ENCODE measurements around the gene RNF225. TPM values are rescaled to one million over a fixed set of nuclear protein-coding genes. Genes with fewer than 3 reads are reported as not detected.
A peak's percentile ranks its signal among the peaks of the same experiment; 100 is the strongest.

RNF225 gene
- total and polyA plus RNA-seq, 2 of the 13 experiments (the other 11 are each of a cell fraction or from before 2014, with no cell fraction given) = not detected

DNA sequence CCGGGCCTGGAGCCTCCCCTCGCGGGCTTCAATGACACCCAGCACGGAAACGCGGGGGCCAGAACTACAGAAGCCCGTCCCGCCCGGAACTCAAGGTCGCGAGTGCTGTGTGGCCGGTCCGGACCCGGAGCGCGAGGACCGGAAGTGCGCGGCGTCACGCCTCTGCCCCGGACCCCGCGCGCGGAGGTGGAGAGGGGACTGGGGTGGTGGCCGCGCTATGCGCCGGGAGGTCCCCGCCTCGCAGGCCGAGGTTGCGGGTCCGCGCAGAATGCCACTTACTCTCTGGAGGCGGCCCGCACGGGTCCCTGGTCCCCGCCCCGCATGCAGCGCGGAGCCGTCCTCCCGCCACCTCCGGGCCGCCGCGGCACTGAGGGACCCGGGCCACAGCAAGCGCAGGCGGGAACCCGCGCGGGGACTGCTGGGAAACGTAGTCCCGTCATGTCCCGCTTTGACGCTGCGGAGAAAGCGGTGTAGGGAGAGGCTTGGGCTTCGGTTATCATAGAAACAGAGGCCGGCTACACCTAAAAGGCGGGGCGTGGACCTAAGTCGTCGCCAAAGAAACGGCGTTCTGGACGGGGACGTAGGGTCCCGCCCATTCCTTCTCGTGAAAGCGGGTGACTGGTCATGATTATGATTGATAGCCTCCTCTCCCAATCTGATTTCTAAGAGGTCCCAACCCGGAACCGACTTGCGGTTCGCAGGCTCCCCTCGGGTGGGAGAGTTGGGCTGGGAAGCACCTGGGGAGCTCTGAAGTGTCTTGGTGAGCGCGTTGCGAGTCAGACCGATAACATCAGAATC is 14.6 kb upstream of the RNF225 start, which contains the start of gene ZNF837 (continued):
- TF ChIP-seq, protein P1, sequence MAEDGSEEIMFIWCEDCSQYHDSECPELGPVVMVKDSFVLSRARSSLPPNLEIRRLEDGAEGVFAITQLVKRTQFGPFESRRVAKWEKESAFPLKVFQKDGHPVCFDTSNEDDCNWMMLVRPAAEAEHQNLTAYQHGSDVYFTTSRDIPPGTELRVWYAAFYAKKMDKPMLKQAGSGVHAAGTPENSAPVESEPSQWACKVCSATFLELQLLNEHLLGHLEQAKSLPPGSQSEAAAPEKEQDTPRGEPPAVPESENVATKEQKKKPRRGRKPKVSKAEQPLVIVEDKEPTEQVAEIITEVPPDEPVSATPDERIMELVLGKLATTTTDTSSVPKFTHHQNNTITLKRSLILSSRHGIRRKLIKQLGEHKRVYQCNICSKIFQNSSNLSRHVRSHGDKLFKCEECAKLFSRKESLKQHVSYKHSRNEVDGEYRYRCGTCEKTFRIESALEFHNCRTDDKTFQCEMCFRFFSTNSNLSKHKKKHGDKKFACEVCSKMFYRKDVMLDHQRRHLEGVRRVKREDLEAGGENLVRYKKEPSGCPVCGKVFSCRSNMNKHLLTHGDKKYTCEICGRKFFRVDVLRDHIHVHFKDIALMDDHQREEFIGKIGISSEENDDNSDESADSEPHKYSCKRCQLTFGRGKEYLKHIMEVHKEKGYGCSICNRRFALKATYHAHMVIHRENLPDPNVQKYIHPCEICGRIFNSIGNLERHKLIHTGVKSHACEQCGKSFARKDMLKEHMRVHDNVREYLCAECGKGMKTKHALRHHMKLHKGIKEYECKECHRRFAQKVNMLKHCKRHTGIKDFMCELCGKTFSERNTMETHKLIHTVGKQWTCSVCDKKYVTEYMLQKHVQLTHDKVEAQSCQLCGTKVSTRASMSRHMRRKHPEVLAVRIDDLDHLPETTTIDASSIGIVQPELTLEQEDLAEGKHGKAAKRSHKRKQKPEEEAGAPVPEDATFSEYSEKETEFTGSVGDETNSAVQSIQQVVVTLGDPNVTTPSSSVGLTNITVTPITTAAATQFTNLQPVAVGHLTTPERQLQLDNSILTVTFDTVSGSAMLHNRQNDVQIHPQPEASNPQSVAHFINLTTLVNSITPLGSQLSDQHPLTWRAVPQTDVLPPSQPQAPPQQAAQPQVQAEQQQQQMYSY (CRISPR knock-in tag; IDR thresholded peaks at IDR 0.05) = peak; percentile 90
- TF ChIP-seq, protein P2, sequence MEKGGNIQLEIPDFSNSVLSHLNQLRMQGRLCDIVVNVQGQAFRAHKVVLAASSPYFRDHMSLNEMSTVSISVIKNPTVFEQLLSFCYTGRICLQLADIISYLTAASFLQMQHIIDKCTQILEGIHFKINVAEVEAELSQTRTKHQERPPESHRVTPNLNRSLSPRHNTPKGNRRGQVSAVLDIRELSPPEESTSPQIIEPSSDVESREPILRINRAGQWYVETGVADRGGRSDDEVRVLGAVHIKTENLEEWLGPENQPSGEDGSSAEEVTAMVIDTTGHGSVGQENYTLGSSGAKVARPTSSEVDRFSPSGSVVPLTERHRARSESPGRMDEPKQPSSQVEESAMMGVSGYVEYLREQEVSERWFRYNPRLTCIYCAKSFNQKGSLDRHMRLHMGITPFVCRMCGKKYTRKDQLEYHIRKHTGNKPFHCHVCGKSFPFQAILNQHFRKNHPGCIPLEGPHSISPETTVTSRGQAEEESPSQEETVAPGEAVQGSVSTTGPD (CRISPR knock-in tag; IDR thresholded peaks at IDR 0.05) = no peak
- TF ChIP-seq HNF4A (CRISPR knock-in tag; IDR thresholded peaks at IDR 0.05) (no peak; the same call in 1 of the 2 replicates), NKX3-1 (CRISPR knock-in tag; IDR thresholded peaks at IDR 0.05) (peak; percentile 55; the same call in 1 of the 2 replicates), ZNF33A (CRISPR knock-in tag; IDR thresholded peaks at IDR 0.05; ENCODE audit: borderline replicate concordance) (no peak), ZNF343 (CRISPR knock-in tag; IDR thresholded peaks at IDR 0.05) (0 out of 2 replicates have a peak, but pooled peaks have one; percentile 64), ZNF558 (CRISPR knock-in tag; IDR thresholded peaks at IDR 0.05; ENCODE audit: borderline replicate concordance) (peak; percentile 84; the same call in 1 of the 2 replicates), MXI1 (IDR thresholded peaks at IDR 0.05; ENCODE audit: borderline replicate concordance, low read depth, low read length) (peak; percentile 80; the same call in 2 of the 3 replicates), ZFP82 (CRISPR knock-in tag; IDR thresholded peaks at IDR 0.05; ENCODE audit: borderline replicate concordance) (0 out of 2 replicates have a peak, but pooled peaks have one; percentile 82), FOXO1 (CRISPR knock-in tag; IDR thresholded peaks at IDR 0.05) (peak; percentile 72; the same call in 1 of the 2 replicates), HNRNPL (IDR thresholded peaks at IDR 0.05; ENCODE audit: low read depth, low read length) (peak; percentile 57; the same call in 1 of the 2 replicates), ZNF883 (CRISPR knock-in tag; IDR thresholded peaks at IDR 0.05; ENCODE audit: not compliant biosample characterization) (peak; percentile 85), FOXK2 (IDR thresholded peaks at IDR 0.05) (no peak; the same call in 1 of the 2 replicates), ARNTL (CRISPR knock-in tag; IDR thresholded peaks at IDR 0.05) (peak; percentile 64; the same call in 1 of the 2 replicates), MXD4 (CRISPR knock-in tag; IDR thresholded peaks at IDR 0.05) (peak; percentile 95), GATAD1 (CRISPR knock-in tag; IDR thresholded peaks at IDR 0.05) (peak; percentile 98), FOXA1 (IDR thresholded peaks at IDR 0.05) (no peak), FOXA1 (CRISPR knock-in tag; IDR thresholded peaks at IDR 0.05) (peak; percentile 57; the same call in 1 of the 2 replicates), CENPT (CRISPR knock-in tag; IDR thresholded peaks at IDR 0.05; ENCODE audit: low read depth) (0 out of 2 replicates have a peak, but pooled peaks have one; percentile 67), ZBTB21 (CRISPR knock-in tag; IDR thresholded peaks at IDR 0.05) (0 out of 2 replicates have a peak, but pooled peaks have one; percentile 27)
- TF ChIP-seq, protein P3, sequence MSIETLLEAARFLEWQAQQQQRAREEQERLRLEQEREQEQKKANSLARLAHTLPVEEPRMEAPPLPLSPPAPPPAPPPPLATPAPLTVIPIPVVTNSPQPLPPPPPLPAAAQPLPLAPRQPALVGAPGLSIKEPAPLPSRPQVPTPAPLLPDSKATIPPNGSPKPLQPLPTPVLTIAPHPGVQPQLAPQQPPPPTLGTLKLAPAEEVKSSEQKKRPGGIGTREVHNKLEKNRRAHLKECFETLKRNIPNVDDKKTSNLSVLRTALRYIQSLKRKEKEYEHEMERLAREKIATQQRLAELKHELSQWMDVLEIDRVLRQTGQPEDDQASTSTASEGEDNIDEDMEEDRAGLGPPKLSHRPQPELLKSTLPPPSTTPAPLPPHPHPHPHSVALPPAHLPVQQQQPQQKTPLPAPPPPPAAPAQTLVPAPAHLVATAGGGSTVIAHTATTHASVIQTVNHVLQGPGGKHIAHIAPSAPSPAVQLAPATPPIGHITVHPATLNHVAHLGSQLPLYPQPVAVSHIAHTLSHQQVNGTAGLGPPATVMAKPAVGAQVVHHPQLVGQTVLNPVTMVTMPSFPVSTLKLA (IDR thresholded peaks at IDR 0.05) = no peak; the same call in none of the 2 replicates
- TF ChIP-seq, protein P4, sequence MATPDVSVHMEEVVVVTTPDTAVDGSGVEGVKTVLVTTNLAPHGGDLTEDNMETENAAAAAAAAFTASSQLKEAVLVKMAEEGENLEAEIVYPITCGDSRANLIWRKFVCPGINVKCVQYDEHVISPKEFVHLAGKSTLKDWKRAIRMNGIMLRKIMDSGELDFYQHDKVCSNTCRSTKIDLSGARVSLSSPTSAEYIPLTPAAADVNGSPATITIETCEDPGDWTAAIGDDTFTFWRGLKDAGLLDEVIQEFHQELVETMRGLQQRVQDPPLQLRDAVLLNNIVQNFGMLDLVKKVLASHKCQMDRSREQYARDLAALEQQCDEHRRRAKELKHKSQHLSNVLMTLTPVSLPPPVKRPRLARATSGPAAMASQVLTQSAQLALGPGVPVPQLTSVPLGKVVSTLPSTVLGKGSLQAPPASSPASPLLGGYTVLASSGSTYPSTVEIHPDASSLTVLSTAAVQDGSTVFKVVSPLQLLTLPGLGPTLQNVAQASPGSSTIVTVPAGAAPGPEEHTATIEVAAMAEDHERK (CRISPR knock-in tag; IDR thresholded peaks at IDR 0.05; ENCODE audit: low read depth) = peak; percentile 69
